Loucy (cell line): ENCODE data around the gene NEDD4L.

Experiments
- H2AFZ ChIP-seq: fragments of 200-600 bp; sonication (generic); 2 replicates; pipeline ENCODE4 v1.6.0; 2016; ENCODE audit warnings: antibody characterized with exemption, mild to moderate bottlenecking, low read length, moderate library complexity
- H3F3A ChIP-seq: fragments of 200-600 bp; 2 replicates; pipeline ENCODE4 v1.6.0; 2016; ENCODE audit warnings: antibody characterized with exemption, low read depth, mild to moderate bottlenecking
- H3K27me3 ChIP-seq: fragments of 200-600 bp; sonication (generic); 2 replicates; pipeline ENCODE4 v1.6.1; 2014; ENCODE audit warnings: low read length, mild to moderate bottlenecking; ENCODE audit not compliant: insufficient read depth, poor library complexity, severe bottlenecking
- H3K36me3 ChIP-seq: fragments of 200-600 bp; sonication (generic); 2 replicates; pipeline ENCODE4 v1.6.1; 2016; ENCODE audit warnings: low read length; ENCODE audit not compliant: insufficient read depth
- H3K4me1 ChIP-seq: fragments of 200-600 bp; sonication (generic); 2 replicates; pipeline ENCODE4 v1.5.1; 2014; ENCODE audit warnings: low read length, mild to moderate bottlenecking; ENCODE audit not compliant: insufficient read depth, poor library complexity, severe bottlenecking
- H3K4me2 ChIP-seq: fragments of 200-600 bp; sonication (generic); 2 replicates; pipeline ENCODE4 v1.6.0; 2014; ENCODE audit warnings: antibody characterized with exemption, low read length, low read depth, mild to moderate bottlenecking; ENCODE audit not compliant: poor library complexity, severe bottlenecking
- H3K4me3 ChIP-seq: fragments of 200-600 bp; sonication (generic); 2 replicates; pipeline ENCODE4 v1.5.1; 2014; ENCODE audit warnings: low read length, mild to moderate bottlenecking, mixed read lengths; ENCODE audit not compliant: poor library complexity, severe bottlenecking
- H3K79me2 ChIP-seq: fragments of 200-600 bp; sonication (generic); 2 replicates; pipeline ENCODE4 v1.6.1; 2014; ENCODE audit warnings: low read length; ENCODE audit not compliant: insufficient read depth
- H3K9ac ChIP-seq: fragments of 200-600 bp; sonication (generic); 2 replicates; pipeline ENCODE4 v1.6.0; 2014; ENCODE audit warnings: mild to moderate bottlenecking, low read depth, low read length, moderate library complexity; ENCODE audit not compliant: poor library complexity, severe bottlenecking
- H3K9me2 ChIP-seq: fragments of 200-600 bp; sonication (generic); replicated peaks from 2 replicates; pipeline ENCODE4 v1.6.1; 2016; ENCODE audit warnings: low read depth, low read length, mixed read lengths
- H3K9me3 ChIP-seq: fragments of 200-600 bp; sonication (generic); 2 replicates; pipeline ENCODE4 v1.6.1; 2014; ENCODE audit warnings: mild to moderate bottlenecking, antibody characterized with exemption, low read length, low read depth; ENCODE audit not compliant: insufficient read depth
- H4K20me1 ChIP-seq: fragments of 200-600 bp; sonication (generic); 2 replicates; pipeline ENCODE4 v1.6.0; 2014; ENCODE audit warnings: antibody characterized with exemption, low read length, mild to moderate bottlenecking; ENCODE audit not compliant: insufficient read depth, poor library complexity, severe bottlenecking
- EZH2phosphoT487 ChIP-seq: fragments of 200-600 bp; IDR thresholded peaks from 2 replicates; pipeline ENCODE4 v1.6.1; 2018; ENCODE audit warnings: antibody characterized with exemption, mild to moderate bottlenecking, moderate library complexity, borderline replicate concordance
- TF ChIP-seq, protein P1 (sequence below): fragments of 200-600 bp; sonication (generic); conservative IDR thresholded peaks from 2 replicates; pipeline ENCODE4 v1.5.1; 2014; ENCODE audit warnings: mild to moderate bottlenecking, antibody characterized with exemption, low read length

The NEDD4L gene

GRCh38 chr18:58270396-58270795, 226.4 kb downstream of the NEDD4L start:
- no peak overlapping the region for H3K9ac ChIP-seq
- peaks cover 38% of the 10 kb centered on the region for H3K4me1 ChIP-seq
- no peaks in the 10 kb centered on the region for H4K20me1 ChIP-seq
- no peaks in the 10 kb centered on the region for H3K79me2 ChIP-seq
- no peaks in the 10 kb centered on the region for H3K27me3 ChIP-seq
- TF ChIP-seq EZH2phosphoT487: no peak
- TF ChIP-seq, protein P1, sequence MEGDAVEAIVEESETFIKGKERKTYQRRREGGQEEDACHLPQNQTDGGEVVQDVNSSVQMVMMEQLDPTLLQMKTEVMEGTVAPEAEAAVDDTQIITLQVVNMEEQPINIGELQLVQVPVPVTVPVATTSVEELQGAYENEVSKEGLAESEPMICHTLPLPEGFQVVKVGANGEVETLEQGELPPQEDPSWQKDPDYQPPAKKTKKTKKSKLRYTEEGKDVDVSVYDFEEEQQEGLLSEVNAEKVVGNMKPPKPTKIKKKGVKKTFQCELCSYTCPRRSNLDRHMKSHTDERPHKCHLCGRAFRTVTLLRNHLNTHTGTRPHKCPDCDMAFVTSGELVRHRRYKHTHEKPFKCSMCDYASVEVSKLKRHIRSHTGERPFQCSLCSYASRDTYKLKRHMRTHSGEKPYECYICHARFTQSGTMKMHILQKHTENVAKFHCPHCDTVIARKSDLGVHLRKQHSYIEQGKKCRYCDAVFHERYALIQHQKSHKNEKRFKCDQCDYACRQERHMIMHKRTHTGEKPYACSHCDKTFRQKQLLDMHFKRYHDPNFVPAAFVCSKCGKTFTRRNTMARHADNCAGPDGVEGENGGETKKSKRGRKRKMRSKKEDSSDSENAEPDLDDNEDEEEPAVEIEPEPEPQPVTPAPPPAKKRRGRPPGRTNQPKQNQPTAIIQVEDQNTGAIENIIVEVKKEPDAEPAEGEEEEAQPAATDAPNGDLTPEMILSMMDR: no peak
- no peaks in the 10 kb centered on the region for H3K9me3 ChIP-seq
- H3K9me2 ChIP-seq: no peaks in the 10 kb centered on the region
- no peaks in the 10 kb centered on the region for H3K36me3 ChIP-seq
- H3K4me3 ChIP-seq: no peak overlapping the region
- no peak overlapping the region for H3K4me2 ChIP-seq
- H3F3A ChIP-seq: no peaks in the 10 kb centered on the region
- no peak overlapping the region for H2AFZ ChIP-seq

- no peaks in the 10 kb centered on the region for H3F3A ChIP-seq
- H3K9me3 ChIP-seq: no peaks in the 10 kb centered on the region
- H3K9ac ChIP-seq: no peak overlapping the region
- H3K4me3 ChIP-seq: no peak overlapping the region
- H2AFZ ChIP-seq: no peak overlapping the region
- no peaks in the 10 kb centered on the region for H3K36me3 ChIP-seq
- peaks cover 38% of the 10 kb centered on the region for H3K4me1 ChIP-seq
- no peaks in the 10 kb centered on the region for H3K79me2 ChIP-seq
- no peaks in the 10 kb centered on the region for H3K9me2 ChIP-seq
- H3K4me2 ChIP-seq: peak overlapping the region; percentile 9
- TF ChIP-seq, protein P1: no peak
- no peak for TF ChIP-seq EZH2phosphoT487
- no peaks in the 10 kb centered on the region for H4K20me1 ChIP-seq
- no peaks in the 10 kb centered on the region for H3K27me3 ChIP-seq
These were observed 227.7 kb downstream of the NEDD4L start for GRCh38 chr18:58271770-58272169.

- H3K4me2 ChIP-seq: peak overlapping the region; percentile 58
These were observed 228.2 kb downstream of the NEDD4L start for GRCh38 chr18:58272209-58272608.

More at GRCh38 chr18:58272209-58272608, 228.2 kb downstream of the NEDD4L start:
- TF ChIP-seq, protein P1: no peak
- no peak for TF ChIP-seq EZH2phosphoT487
- Histone ChIP-seq H3K36me3 (no peaks in the 10 kb centered on the region), H3K9me2 (no peaks in the 10 kb centered on the region), H4K20me1 (no peaks in the 10 kb centered on the region), H3K27me3 (no peaks in the 10 kb centered on the region), H2AFZ (no peak overlapping the region), H3K79me2 (no peaks in the 10 kb centered on the region), H3K9me3 (no peaks in the 10 kb centered on the region), H3K4me1 (peaks cover 41% of the 10 kb centered on the region), H3F3A (no peaks in the 10 kb centered on the region), H3K4me3 (peak overlapping the region; percentile 17), H3K9ac (no peak overlapping the region)
